Common myeloid progenitor, CD34-positive (primary cell): Measurements from ENCODE around the gene PPA1.
"Not testable (repeated sequence)": the region's sequence is repeated elsewhere in the genome, so short reads cannot be mapped to it uniquely, and the experiment has no call there.

Experiments
- CTCF ChIA-PET: fragments of 350-600 bp; sonication (Branson Sonifier 250); formaldehyde crosslinking; loops from one replicate; lab custom pipeline; 2021; ENCODE audit warnings: antibody characterized with exemption; lab: Charles Lee
- POLR2A ChIA-PET: fragments of 350-600 bp; sonication (Branson Sonifier 250); formaldehyde crosslinking; loops from one replicate; lab custom pipeline; 2021; ENCODE audit warnings: antibody characterized with exemption; lab: Charles Lee
- DNase-seq, 3 donors: peaks; one replicate each; pipeline versions ENCODE4 v3.0.0 to v3.0.0-alpha.2; 2013
- H3K27ac ChIP-seq, 2 experiments: 1 replicate in 1 of 2; 2 replicates in 1 of 2; pipeline ENCODE4 v1.7.0; 2013; ENCODE audit warnings: inconsistent platforms in 2 of 2, low read length in 2 of 2, mild to moderate bottlenecking in 2 of 2, low read depth in 1 of 2, moderate library complexity in 1 of 2; ENCODE audit not compliant: severe bottlenecking in 2 of 2, insufficient read depth in 1 of 2, poor library complexity in 1 of 2
- H3K27me3 ChIP-seq, 5 experiments: replicated peaks in 2 of 5; 1 replicate in 3 of 5; 2 replicates in 2 of 5; pipeline versions ENCODE4 v1.6.1 to v1.7.0; 2013; ENCODE audit warnings: low read length in 4 of 5, mild to moderate bottlenecking in 2 of 5, moderate library complexity in 2 of 5, inconsistent platforms in 1 of 5; ENCODE audit not compliant: insufficient read depth in 5 of 5, control insufficient read depth in 4 of 5
- H3K36me3 ChIP-seq, 4 experiments: 1 replicate in 2 of 4; 2 replicates in 2 of 4; pipeline versions ENCODE4 v1.6.1 to v1.7.0; 2013; ENCODE audit warnings: low read length in 3 of 4, control low read depth in 1 of 4, mild to moderate bottlenecking in 1 of 4; ENCODE audit not compliant: control insufficient read depth in 4 of 4, insufficient read depth in 4 of 4
- H3K4me1 ChIP-seq, 4 experiments: 1 replicate in 3 of 4; 2 replicates in 1 of 4; pipeline versions ENCODE4 v1.6.1 to v1.7.1; 2013; ENCODE audit warnings: low read length in 3 of 4, mild to moderate bottlenecking in 3 of 4, control low read depth in 1 of 4, inconsistent platforms in 1 of 4, moderate library complexity in 1 of 4; ENCODE audit not compliant: control insufficient read depth in 4 of 4, insufficient read depth in 4 of 4; ENCODE audit errors: control extremely low read depth in 1 of 4
- H3K4me3 ChIP-seq, 7 experiments: 1 replicate in 4 of 7; 2 replicates in 3 of 7; pipeline versions ENCODE4 v1.5.1 to v1.7.0; 2013; ENCODE audit warnings: mild to moderate bottlenecking in 7 of 7, low read length in 6 of 7, moderate library complexity in 6 of 7, inconsistent platforms in 2 of 7, low read depth in 2 of 7, control low read depth in 1 of 7; ENCODE audit not compliant: insufficient read depth in 4 of 7, control insufficient read depth in 1 of 7; ENCODE audit errors: extremely low read depth in 1 of 7
- H3K9me3 ChIP-seq, 5 experiments: 1 replicate in 4 of 5; 2 replicates in 1 of 5; pipeline versions ENCODE4 v1.6.1 to v1.7.1; 2013; ENCODE audit warnings: low read length in 4 of 5, mild to moderate bottlenecking in 2 of 5, inconsistent platforms in 1 of 5, low read depth in 1 of 5, moderate library complexity in 1 of 5; ENCODE audit not compliant: control insufficient read depth in 4 of 5, insufficient read depth in 2 of 5; ENCODE audit errors: control extremely low read depth in 1 of 5
- WGBS: methylation state at CpG from one replicate; pipeline ENCODE4 v1.1.5; 2013; ENCODE audit not compliant: insufficient coverage; 5-methylcytosine and 5-hydroxymethylcytosine counted together

Gene PPA1

DNA sequence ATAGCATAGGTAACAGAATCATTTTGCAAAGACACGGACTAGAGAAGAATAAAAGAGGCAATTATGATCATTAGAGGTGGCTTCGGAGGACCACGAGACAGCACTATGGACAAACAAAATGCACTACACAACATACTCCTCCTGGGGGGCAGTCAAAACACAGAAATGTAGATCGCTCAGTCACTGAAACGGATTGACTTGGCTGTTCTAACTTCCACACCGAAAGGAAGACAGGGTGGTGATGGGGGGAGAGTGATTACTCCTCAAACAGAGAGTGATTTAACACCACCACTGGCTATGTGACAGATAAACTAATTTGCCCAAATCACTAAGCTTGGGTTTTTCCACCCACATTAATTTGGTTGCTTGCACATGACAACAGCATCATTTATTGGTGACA is 14.1 kb upstream of the PPA1 start:
- Histone ChIP-seq H3K4me1 (no peaks in the 10 kb centered on the region), H3K27me3 (peaks cover 3 to 22% (median 7%) of the 10 kb centered on the region in 5 experiments), H3K36me3 (no peaks in the 10 kb centered on the region), H3K27ac (no peak overlapping the region), H3K4me3 (no peak overlapping the region), H3K9me3 (no peaks in the 10 kb centered on the region)
- ChIA-PET CTCF (no interaction called here), POLR2A (interaction anchor here (1.5 kb wide), 1 partner anchor 22 kb away, joined by 3 read pairs; no protein-coding TSS in a partner anchor)
- no peak for DNase-seq
- WGBS, result 80% methylated on average over 1 of the region's 6 CpGs

DNA sequence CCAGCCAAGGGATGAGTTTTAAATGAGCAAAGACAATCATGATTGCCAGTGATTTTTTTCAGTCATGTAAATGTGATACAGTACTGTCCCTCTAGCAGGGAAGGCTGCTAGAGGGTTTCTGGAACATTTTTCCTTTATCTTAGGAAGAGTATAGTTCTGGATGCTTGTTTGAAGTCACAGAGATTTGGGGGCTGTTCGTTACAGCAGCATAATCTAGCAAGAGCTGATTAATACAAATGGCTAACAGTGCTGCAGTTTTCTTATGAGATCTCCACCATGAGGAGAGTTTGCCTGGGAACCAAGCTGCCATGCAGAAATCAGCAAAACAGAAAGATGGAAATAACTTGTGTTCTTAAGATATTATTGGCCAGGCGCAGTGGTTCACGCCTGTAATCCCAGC is 7.9 kb upstream of the PPA1 start:
- 100% methylated on average over 2 of the region's 3 CpGs for WGBS
- Histone ChIP-seq H3K4me1 (no peaks in the 10 kb centered on the region), H3K36me3 (no peaks in the 10 kb centered on the region), H3K4me3 (no peak overlapping the region), H3K9me3 (no peaks in the 10 kb centered on the region), H3K27ac (no peak overlapping the region), H3K27me3 (peaks cover 2 to 18% (median 7%) of the 10 kb centered on the region in 5 experiments)
- ChIA-PET CTCF (no interaction called here), POLR2A (no interaction called here)
- DNase-seq, result no peak

DNA sequence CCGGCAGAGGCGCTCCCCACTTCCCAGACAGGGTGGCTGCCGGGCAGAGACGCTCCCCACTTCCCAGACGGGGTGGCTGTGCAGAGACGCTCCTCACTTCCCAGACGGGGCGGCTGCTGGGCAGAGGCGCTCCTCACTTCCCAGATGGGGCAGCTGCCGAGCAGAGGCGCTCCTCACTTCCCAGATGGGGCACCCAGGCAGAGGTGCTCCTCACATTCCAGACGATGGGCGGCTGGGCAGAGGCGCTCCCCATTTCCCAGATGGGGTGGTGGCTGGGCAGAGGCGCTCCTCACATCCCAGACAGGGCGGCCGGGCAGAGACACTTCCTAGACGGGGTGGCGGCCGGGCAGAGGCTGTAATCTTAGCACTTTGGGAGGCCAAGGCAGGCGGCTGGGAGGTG is 6.8 kb upstream of the PPA1 start:
- H3K27ac ChIP-seq, H3K4me1 ChIP-seq, H3K9me3 ChIP-seq, DNase-seq, POLR2A ChIA-PET, CTCF ChIA-PET, H3K27me3 ChIP-seq, H3K4me3 ChIP-seq, H3K36me3 ChIP-seq: not testable (repeated sequence)
- 97% methylated on average over 7 of the region's 21 CpGs for WGBS

DNA sequence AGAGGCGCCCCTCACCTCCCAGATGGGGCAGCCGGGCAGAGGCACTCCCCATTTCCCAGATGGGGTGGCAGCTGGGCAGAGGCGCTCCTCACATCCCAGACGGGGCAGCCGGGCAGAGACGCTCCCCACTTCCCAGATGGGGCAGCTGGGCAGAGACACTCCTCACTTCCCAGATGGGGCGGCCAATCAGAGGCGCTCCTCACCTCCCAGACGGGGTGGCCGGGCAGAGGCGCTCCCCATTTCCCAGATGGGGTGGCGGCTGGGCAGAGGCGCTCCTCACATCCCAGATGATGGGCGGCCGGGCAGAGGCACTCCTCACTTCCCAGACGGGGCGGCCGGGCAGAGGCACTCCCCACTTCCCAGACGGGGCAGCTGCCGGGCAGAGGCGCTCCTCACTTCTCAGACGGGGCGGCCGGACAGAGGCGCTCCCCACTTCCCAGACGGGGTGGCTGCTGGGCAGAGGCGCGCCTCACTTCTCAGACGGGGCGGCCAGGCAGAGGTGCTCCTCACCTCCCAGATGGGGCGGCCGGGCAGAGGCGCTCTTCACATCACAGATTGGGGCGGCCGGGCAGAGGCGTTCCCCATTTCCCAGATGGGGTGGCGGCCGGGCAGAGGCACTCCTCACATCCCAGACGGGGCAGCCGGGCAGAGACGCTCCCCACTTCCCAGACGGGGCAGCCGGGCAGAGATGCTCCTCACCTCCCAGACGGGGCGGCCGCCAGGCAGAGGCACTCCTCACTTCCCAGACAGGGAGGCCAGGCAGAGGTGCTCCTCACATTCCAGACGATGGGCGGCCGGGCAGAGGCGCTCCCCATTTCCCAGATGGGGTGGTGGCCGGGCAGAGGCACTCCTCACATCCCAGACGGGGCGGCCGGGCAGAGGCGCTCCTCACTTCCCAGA is 6.1 kb upstream of the PPA1 start:
- CTCF ChIA-PET, H3K27ac ChIP-seq, DNase-seq, H3K4me1 ChIP-seq, H3K9me3 ChIP-seq, POLR2A ChIA-PET, H3K36me3 ChIP-seq, H3K27me3 ChIP-seq, H3K4me3 ChIP-seq: not testable (repeated sequence)
- 98% methylated on average over 37 of the region's 55 CpGs for WGBS

DNA sequence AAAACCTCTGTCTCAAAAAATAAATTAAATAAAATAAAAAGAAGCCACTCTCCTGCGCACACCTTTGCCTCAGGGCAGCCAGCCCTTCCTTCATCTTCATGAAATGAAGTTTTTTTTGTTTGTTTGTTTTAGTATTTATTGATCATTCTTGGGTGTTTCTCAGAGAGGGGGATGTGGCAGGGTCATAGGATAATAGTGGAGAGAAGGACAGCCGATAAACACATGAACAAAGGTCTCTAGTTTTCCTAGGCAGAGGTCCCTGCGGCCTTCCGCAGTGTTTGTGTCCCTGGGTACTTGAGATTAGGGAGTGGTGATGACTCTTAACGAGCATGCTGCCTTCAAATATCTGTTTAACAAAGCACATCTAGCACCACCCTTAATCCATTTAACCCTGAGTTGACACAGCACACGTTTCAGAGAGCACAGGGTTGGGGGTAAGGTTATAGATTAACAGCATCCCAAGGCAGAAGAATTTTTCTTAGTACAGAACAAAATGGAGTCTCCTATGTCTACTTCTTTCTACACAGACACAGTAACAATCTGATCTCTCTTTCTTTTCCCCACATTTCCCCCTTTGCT is 4.8 kb upstream of the PPA1 start:
- H3K36me3 ChIP-seq, H3K4me1 ChIP-seq, H3K9me3 ChIP-seq, POLR2A ChIA-PET, H3K27ac ChIP-seq, DNase-seq, H3K27me3 ChIP-seq, H3K4me3 ChIP-seq: not testable (repeated sequence)
- 100% methylated on average over 1 of the region's 6 CpGs for WGBS
- CTCF ChIA-PET, result interaction anchor here (1.6 to 2.2 kb wide), 2 partner anchors 13 to 16 kb away, joined by 3 to 6 read pairs; no protein-coding TSS in a partner anchor

DNA sequence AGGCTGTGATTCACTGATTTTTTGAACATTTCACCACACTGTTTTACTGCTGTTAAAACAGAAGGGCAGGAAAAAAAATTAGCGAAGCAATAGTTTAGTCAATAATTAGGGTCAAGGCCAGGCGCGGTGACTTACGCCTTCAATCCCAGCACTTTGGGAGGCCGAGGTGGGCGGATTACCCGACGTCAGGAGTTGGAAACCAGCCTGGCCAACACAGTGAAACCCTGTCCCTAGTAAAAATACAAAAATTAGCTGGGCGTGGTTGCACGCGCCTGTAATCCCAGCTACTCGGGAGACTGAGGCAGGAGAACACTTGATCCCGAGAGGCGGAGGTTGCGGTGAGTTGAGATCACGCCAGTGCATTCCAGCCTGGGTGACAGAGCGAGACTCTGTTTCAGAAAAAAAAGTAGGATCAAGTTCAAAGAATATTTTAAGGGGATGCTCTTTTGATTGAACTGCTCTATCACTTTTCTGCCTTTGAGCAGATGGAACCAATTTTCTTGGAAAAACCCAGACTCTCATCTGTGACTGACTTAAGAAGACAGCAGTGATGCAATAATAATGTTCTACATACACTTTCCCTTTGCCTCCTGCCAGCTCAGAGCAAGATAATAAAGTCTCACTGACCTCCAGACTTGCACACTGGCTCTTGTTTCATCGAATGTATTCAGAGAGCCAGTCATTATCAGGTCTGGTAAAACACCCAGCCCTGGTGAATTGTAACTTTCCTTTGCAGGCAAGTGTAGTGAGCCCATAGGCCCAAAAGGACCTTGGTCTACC is 1.6 kb upstream of the PPA1 start:
- Histone ChIP-seq H3K27ac (no peak overlapping the region), H3K4me1 (peaks cover 6 to 21% (median 19%) of the 10 kb centered on the region in 4 experiments), H3K4me3 (no peak overlapping the region), H3K27me3 (no peaks in the 10 kb centered on the region), H3K36me3 (peaks cover 0 to 9% (median 0%) of the 10 kb centered on the region in 4 experiments), H3K9me3 (no peaks in the 10 kb centered on the region)
- 91% methylated on average over 17 of the region's 18 CpGs for WGBS
- POLR2A ChIA-PET, result interaction anchor here (0.7 kb wide), 1 partner anchor 1157 kb away, joined by 3 read pairs; no protein-coding TSS in a partner anchor
- CTCF ChIA-PET, result interaction anchor here (0.7 to 2.6 kb wide), 3 partner anchors 13 to 130 kb away, joined by 3 to 12 read pairs (median 5); no protein-coding TSS in a partner anchor
- DNase-seq, result no peak
